H9 (cell line): ENCODE results near the gene NKIRAS1. TPM values are rescaled to one million over a fixed set of nuclear protein-coding genes. Genes with fewer than 3 reads are reported as not detected.

Source experiments
- DNase-seq: peaks from one replicate; pipeline ENCODE4 v3.0.0-alpha.2; 2017
- H2AFZ ChIP-seq: one replicate; pipeline ENCODE4 v1.6.1; 2013; ENCODE audit warnings: mild to moderate bottlenecking, low read length, control low read depth, moderate library complexity
- H2AK5ac ChIP-seq: 2 replicates; pipeline ENCODE4 v1.6.1; 2013; ENCODE audit warnings: low read length, control low read depth, mixed read lengths; ENCODE audit not compliant: insufficient read length
- H2BK120ac ChIP-seq: one replicate; pipeline ENCODE4 v1.6.1; 2013; ENCODE audit warnings: low read depth, mild to moderate bottlenecking, low read length, control low read depth, inconsistent platforms; ENCODE audit not compliant: poor library complexity, severe bottlenecking
- H2BK12ac ChIP-seq: 2 replicates; pipeline ENCODE4 v1.6.1; 2013; ENCODE audit warnings: low read length, control low read depth, mixed read lengths, low read depth; ENCODE audit not compliant: insufficient read length
- H2BK15ac ChIP-seq: 2 replicates; pipeline ENCODE4 v1.6.1; 2013; ENCODE audit warnings: low read depth, low read length, control low read depth
- H2BK20ac ChIP-seq: one replicate; pipeline ENCODE4 v1.6.1; 2013; ENCODE audit warnings: low read depth, mild to moderate bottlenecking, low read length, control low read depth, inconsistent platforms; ENCODE audit not compliant: poor library complexity, severe bottlenecking
- H2BK5ac ChIP-seq: 2 replicates; pipeline ENCODE4 v1.6.1; 2013; ENCODE audit warnings: low read length, control low read depth, mixed read lengths; ENCODE audit not compliant: insufficient read length
- H3K14ac ChIP-seq: 2 replicates; pipeline ENCODE4 v1.6.1; 2013; ENCODE audit warnings: low read length, control low read depth; ENCODE audit not compliant: insufficient read depth
- H3K18ac ChIP-seq: 2 replicates; pipeline ENCODE4 v1.6.1; 2013; ENCODE audit warnings: low read depth, mild to moderate bottlenecking, mixed read lengths, low read length, control low read depth; ENCODE audit not compliant: insufficient read length
- H3K23ac ChIP-seq: 2 replicates; pipeline ENCODE4 v1.6.1; 2013; ENCODE audit warnings: low read length, control low read depth, mixed read lengths, low read depth; ENCODE audit not compliant: insufficient read length
- H3K23me2 ChIP-seq: 2 replicates; pipeline ENCODE4 v1.6.1; 2013; ENCODE audit warnings: low read depth, mild to moderate bottlenecking, mixed read lengths, low read length, control low read depth; ENCODE audit not compliant: insufficient read length, poor library complexity, severe bottlenecking
- H3K27ac ChIP-seq: 2 replicates; pipeline ENCODE4 v1.5.1; 2013; ENCODE audit warnings: low read length, control low read depth, mixed read lengths, low read depth; ENCODE audit not compliant: insufficient read length
- H3K27me3 ChIP-seq: 2 replicates; pipeline ENCODE4 v1.6.1; 2013; ENCODE audit warnings: low read length, control low read depth, inconsistent platforms; ENCODE audit not compliant: insufficient read depth
- H3K4ac ChIP-seq: 2 replicates; pipeline ENCODE4 v1.6.1; 2013; ENCODE audit warnings: low read depth, mild to moderate bottlenecking, control low read depth, inconsistent platforms, low read length, moderate library complexity
- H3K4me1 ChIP-seq: 2 replicates; pipeline ENCODE4 v1.6.1; 2013; ENCODE audit warnings: low read length, control low read depth, inconsistent platforms; ENCODE audit not compliant: insufficient read depth
- H3K4me2 ChIP-seq: 2 replicates; pipeline ENCODE4 v1.6.1; 2013; ENCODE audit warnings: low read length, control low read depth, mixed read lengths; ENCODE audit not compliant: insufficient read length, insufficient read depth
- H3K56ac ChIP-seq: 2 replicates; pipeline ENCODE4 v1.6.1; 2013; ENCODE audit warnings: low read depth, mild to moderate bottlenecking, mixed read lengths, low read length, control low read depth; ENCODE audit not compliant: insufficient read length
- H3K79me1 ChIP-seq: 2 replicates; pipeline ENCODE4 v1.6.1; 2013; ENCODE audit warnings: low read depth, mild to moderate bottlenecking, moderate library complexity, low read length, control low read depth, inconsistent platforms; ENCODE audit not compliant: insufficient read depth, poor library complexity, severe bottlenecking
- H3K79me2 ChIP-seq: 2 replicates; pipeline ENCODE4 v1.6.1; 2013; ENCODE audit warnings: low read length, control low read depth, inconsistent platforms; ENCODE audit not compliant: insufficient read depth
- H3K9ac ChIP-seq: 2 replicates; pipeline ENCODE4 v1.6.1; 2013; ENCODE audit warnings: low read length, control low read depth, mixed read lengths; ENCODE audit not compliant: insufficient read length; ENCODE audit errors: extremely low read depth
- H3K9me3 ChIP-seq: one replicate; pipeline ENCODE4 v1.6.1; 2013; ENCODE audit warnings: low read depth, low read length, inconsistent platforms; ENCODE audit not compliant: control insufficient read depth
- H3T11ph ChIP-seq: one replicate; pipeline ENCODE4 v1.6.1; 2013; ENCODE audit warnings: mild to moderate bottlenecking, low read length, control low read depth, inconsistent platforms
- H4K20me1 ChIP-seq: one replicate; pipeline ENCODE4 v1.6.1; 2013; ENCODE audit not compliant: control insufficient read depth, insufficient read length, insufficient read depth
- H4K5ac ChIP-seq: 2 replicates; pipeline ENCODE4 v1.6.1; 2013; ENCODE audit warnings: low read depth, mild to moderate bottlenecking, mixed read lengths, low read length, control low read depth; ENCODE audit not compliant: insufficient read length
- H4K8ac ChIP-seq: replicated peaks from 2 replicates; pipeline ENCODE4 v1.6.1; 2013; ENCODE audit warnings: low read length, control low read depth, mixed read lengths, low read depth; ENCODE audit not compliant: insufficient read length
- H4K91ac ChIP-seq: 2 replicates; pipeline ENCODE4 v1.6.1; 2013; ENCODE audit warnings: low read depth, mild to moderate bottlenecking, moderate library complexity, mixed read lengths, low read length, control low read depth; ENCODE audit not compliant: insufficient read length
- H3K27ac Mint-ChIP-seq, 3 experiments: 2 replicates in 2 of 3; 3 replicates in 1 of 3; pipeline ENCODE4 v1.8.0; 2020 to 2021; ENCODE audit warnings: mixed read lengths in 3 of 3, mild to moderate bottlenecking in 1 of 3, moderate library complexity in 1 of 3
- H3K27me3 Mint-ChIP-seq: 2 replicates; pipeline ENCODE4 v1.8.0; 2021; ENCODE audit warnings: low read depth, mild to moderate bottlenecking, moderate library complexity, mixed read lengths
- H3K36me3 Mint-ChIP-seq, 3 experiments: 2 replicates in 2 of 3; 3 replicates in 1 of 3; pipeline ENCODE4 v1.8.0; 2020 to 2021; ENCODE audit warnings: low read depth in 3 of 3, mixed read lengths in 3 of 3; ENCODE audit not compliant: insufficient read depth in 1 of 3
- H3K4me1 Mint-ChIP-seq, 2 experiments: 2 replicates each; pipeline ENCODE4 v1.8.0; 2020; ENCODE audit warnings: mixed read lengths in 2 of 2
- H3K4me3 Mint-ChIP-seq, 2 experiments: 2 replicates in 1 of 2; 3 replicates in 1 of 2; pipeline ENCODE4 v1.8.0; 2020 to 2021; ENCODE audit warnings: mild to moderate bottlenecking in 2 of 2, mixed read lengths in 2 of 2, moderate library complexity in 1 of 2
- H3K9me3 Mint-ChIP-seq, 2 experiments: 2 replicates in 1 of 2; 3 replicates in 1 of 2; pipeline ENCODE4 v1.8.0; 2020; ENCODE audit warnings: mild to moderate bottlenecking in 2 of 2, mixed read lengths in 2 of 2, moderate library complexity in 1 of 2
- WGBS: extraction: QIAGEN DNeasy Blood & Tissue Kit; methylation state at CpG from one replicate; pipeline ENCODE4 v1.1.7; 2013; ENCODE audit warnings: missing lambda C conversion rate, low lambda C conversion rate, mixed read lengths; ENCODE audit not compliant: insufficient read length; ENCODE audit errors: extremely low coverage; 5-methylcytosine and 5-hydroxymethylcytosine counted together
- total RNA-seq: library from RNA; stranded (reverse); gene quantifications from 2 replicates; pipeline ENCODE4 v1.2.1, GENCODE V29; 2021
- TF ChIP-seq, protein P1 (sequence below): fragments of 200-600 bp; sonication (generic); conservative IDR thresholded peaks from 3 replicates; pipeline ENCODE4 v1.8.0; 2021; ENCODE audit warnings: antibody characterized with exemption, mild to moderate bottlenecking

The NKIRAS1 gene
- total RNA-seq, 1 experiment from 2014 or later: 6.1 TPM

DNA sequence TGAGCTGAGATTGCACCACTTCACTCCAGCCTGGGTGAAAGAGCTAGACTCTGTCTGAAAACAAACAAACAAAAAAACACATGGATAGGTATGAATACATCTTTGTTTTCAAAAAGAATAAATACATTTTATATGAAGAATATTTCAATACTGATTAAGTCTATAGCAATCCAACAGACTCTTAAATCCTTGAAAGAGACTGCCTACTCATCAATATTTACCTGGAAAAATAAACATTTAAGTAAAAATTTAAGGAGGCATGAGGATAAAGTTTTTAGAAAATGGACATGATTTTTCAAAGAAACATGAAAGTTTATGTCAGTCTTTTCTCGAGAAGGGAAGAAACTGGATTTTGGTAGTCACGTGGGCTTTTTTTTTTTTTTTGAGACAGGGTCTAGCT lies 5.4 kb downstream of the NKIRAS1 start:
- H3K14ac ChIP-seq: no peak overlapping the region
- no peaks in the 10 kb centered on the region for H3K27me3 ChIP-seq
- Mint-ChIP-seq H3K36me3 (peaks cover 8 to 28% (median 27%) of the 10 kb centered on the region in 3 experiments; a peak in 6 of 7 replicates), H3K27me3 (no peaks in the 10 kb centered on the region), H3K27ac (no peak overlapping the region), H3K4me1 (peaks cover 15 to 20% of the 10 kb centered on the region in 2 experiments), H3K9me3 (no peaks in the 10 kb centered on the region), H3K4me3 (no peak overlapping the region)
- no peak overlapping the region for H3K4me2 ChIP-seq
- peaks cover 8% of the 10 kb centered on the region; the same call in 1 of the 2 replicates for H3K79me2 ChIP-seq
- no peak overlapping the region for H4K8ac ChIP-seq
- H3K4ac ChIP-seq: no peak overlapping the region
- H3K4me1 ChIP-seq: no peaks in the 10 kb centered on the region; the same call in 1 of the 2 replicates
- no peak overlapping the region for H2BK5ac ChIP-seq
- H3K79me1 ChIP-seq: no peaks in the 10 kb centered on the region
- H2BK120ac ChIP-seq: no peak overlapping the region
- H3T11ph ChIP-seq: no peak overlapping the region
- H3K23ac ChIP-seq: no peak overlapping the region
- H3K56ac ChIP-seq: no peak overlapping the region
- TF ChIP-seq, protein P1, sequence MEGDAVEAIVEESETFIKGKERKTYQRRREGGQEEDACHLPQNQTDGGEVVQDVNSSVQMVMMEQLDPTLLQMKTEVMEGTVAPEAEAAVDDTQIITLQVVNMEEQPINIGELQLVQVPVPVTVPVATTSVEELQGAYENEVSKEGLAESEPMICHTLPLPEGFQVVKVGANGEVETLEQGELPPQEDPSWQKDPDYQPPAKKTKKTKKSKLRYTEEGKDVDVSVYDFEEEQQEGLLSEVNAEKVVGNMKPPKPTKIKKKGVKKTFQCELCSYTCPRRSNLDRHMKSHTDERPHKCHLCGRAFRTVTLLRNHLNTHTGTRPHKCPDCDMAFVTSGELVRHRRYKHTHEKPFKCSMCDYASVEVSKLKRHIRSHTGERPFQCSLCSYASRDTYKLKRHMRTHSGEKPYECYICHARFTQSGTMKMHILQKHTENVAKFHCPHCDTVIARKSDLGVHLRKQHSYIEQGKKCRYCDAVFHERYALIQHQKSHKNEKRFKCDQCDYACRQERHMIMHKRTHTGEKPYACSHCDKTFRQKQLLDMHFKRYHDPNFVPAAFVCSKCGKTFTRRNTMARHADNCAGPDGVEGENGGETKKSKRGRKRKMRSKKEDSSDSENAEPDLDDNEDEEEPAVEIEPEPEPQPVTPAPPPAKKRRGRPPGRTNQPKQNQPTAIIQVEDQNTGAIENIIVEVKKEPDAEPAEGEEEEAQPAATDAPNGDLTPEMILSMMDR: no peak
- H2BK20ac ChIP-seq: no peak overlapping the region
- WGBS: no CpG with 5 or more reads among the region's 2 CpGs
- H3K18ac ChIP-seq: no peak overlapping the region
- H4K20me1 ChIP-seq: no peaks in the 10 kb centered on the region
- DNase-seq: no peak
- H2AK5ac ChIP-seq: no peak overlapping the region
- H3K23me2 ChIP-seq: peaks cover 6% of the 10 kb centered on the region
- H3K9ac ChIP-seq: no peak overlapping the region
- no peak overlapping the region for H3K27ac ChIP-seq
- H4K5ac ChIP-seq: no peak overlapping the region
- H2BK12ac ChIP-seq: no peak overlapping the region
- H2BK15ac ChIP-seq: no peak overlapping the region
- H3K9me3 ChIP-seq: no peaks in the 10 kb centered on the region
- no peak overlapping the region for H2AFZ ChIP-seq
- no peak overlapping the region for H4K91ac ChIP-seq
